ENCODE results near the gene ARHGDIB.

ARHGDIB gene

GRCh38 chr12:14900521-14901227, 60.7 kb downstream of the ARHGDIB start:
- FAIRE-seq: no peak
- TF ChIP-seq SPI1 (IDR thresholded peaks at IDR 0.05; ENCODE audit: low read depth, low read length) (no peak), TAF1 (IDR thresholded peaks at IDR 0.05; ENCODE audit: low read depth, low read length) (no peak), POLR2AphosphoS5 (IDR thresholded peaks at IDR 0.05; ENCODE audit: low read depth, low read length) (no peak), POU2F2 (IDR thresholded peaks at IDR 0.05; ENCODE audit: low read depth, low read length) (no peak), PAX5 (IDR thresholded peaks at IDR 0.05; ENCODE audit: insufficient read depth, low read length, severe bottlenecking) (no peak), POLR2A (IDR thresholded peaks at IDR 0.05; ENCODE audit: low read depth, low read length) (no peak)
- no peak for DNase-seq (ENCODE audit: insufficient read length, low spot score)

GRCh38 chr12:14896521-14897169, 64.8 kb downstream of the ARHGDIB start:
- DNase-seq (ENCODE audit: insufficient read length, low spot score): no peak
- no peak for TF ChIP-seq PAX5 (IDR thresholded peaks at IDR 0.05; ENCODE audit: insufficient read depth, low read length, severe bottlenecking)
- no peak for TF ChIP-seq TAF1 (IDR thresholded peaks at IDR 0.05; ENCODE audit: low read depth, low read length)
- no peak for TF ChIP-seq POLR2A (IDR thresholded peaks at IDR 0.05; ENCODE audit: low read depth, low read length)
- FAIRE-seq: no peak

- TF ChIP-seq POU2F2 (IDR thresholded peaks at IDR 0.05; ENCODE audit: low read depth, low read length): no peak
- no peak for TF ChIP-seq PAX5 (IDR thresholded peaks at IDR 0.05; ENCODE audit: insufficient read depth, low read length, severe bottlenecking)
- DNase-seq (ENCODE audit: insufficient read length, low spot score) (no peak), FAIRE-seq (no peak)
These were observed 67.7 kb downstream of the ARHGDIB start for GRCh38 chr12:14893506-14894250.

GRCh38 chr12:14892726-14893505, 68.5 kb downstream of the ARHGDIB start:
- TF ChIP-seq POU2F2 (IDR thresholded peaks at IDR 0.05; ENCODE audit: low read depth, low read length) (no peak), PAX5 (IDR thresholded peaks at IDR 0.05; ENCODE audit: insufficient read depth, low read length, severe bottlenecking) (no peak), TAF1 (IDR thresholded peaks at IDR 0.05; ENCODE audit: low read depth, low read length) (no peak), SPI1 (IDR thresholded peaks at IDR 0.05; ENCODE audit: low read depth, low read length) (no peak), POLR2AphosphoS5 (IDR thresholded peaks at IDR 0.05; ENCODE audit: low read depth, low read length) (no peak), POLR2A (IDR thresholded peaks at IDR 0.05; ENCODE audit: low read depth, low read length) (no peak)
- FAIRE-seq (peak; percentile 60), DNase-seq (ENCODE audit: insufficient read length, low spot score) (no peak)
